OCI-LY7 (cell line): ENCODE data around the gene PIP5K1A. TPM values are rescaled to one million over a fixed set of nuclear protein-coding genes. Genes with fewer than 3 reads are reported as not detected.
A peak's percentile ranks its signal among the peaks of the same experiment; 100 is the strongest.

ENCODE experiments used
- BruUV-seq: library from RNA; stranded (reverse); fragments of 400-500 nt; replicated peaks from 2 replicates; lab custom pipeline; 2021; lab: Mats Ljungman, UMichigan
- CTCF ChIA-PET: fragments of 300-600 bp; sonication (Branson Sonifier 250); formaldehyde crosslinking; loops from one replicate; lab custom pipeline; 2022; ENCODE audit warnings: antibody characterized with exemption; ENCODE audit not compliant: unreplicated experiment; lab: Charles Lee
- POLR2A ChIA-PET: fragments of 300-600 bp; sonication (Branson Sonifier 250); formaldehyde crosslinking; loops from one replicate; lab custom pipeline; 2022; ENCODE audit warnings: antibody characterized with exemption; lab: Charles Lee
- DNase-seq: peaks from one replicate; pipeline ENCODE4 v3.0.0-alpha.2; 2015; ENCODE audit warnings: low spot score
- H2AFZ ChIP-seq: fragments of 200-600 bp; sonication (generic), shearing (Covaris generic); 2 replicates; pipeline ENCODE4 v1.6.1; 2014; ENCODE audit warnings: mild to moderate bottlenecking, antibody characterized with exemption, low read length, moderate library complexity
- H3K27ac ChIP-seq: fragments of 200-600 bp; sonication (generic); 2 replicates; pipeline ENCODE4 v1.5.1; 2014; ENCODE audit warnings: mixed run types, low read depth, mild to moderate bottlenecking, moderate library complexity, low read length, inconsistent platforms; ENCODE audit not compliant: poor library complexity, severe bottlenecking
- H3K36me3 ChIP-seq: fragments of 200-600 bp; sonication (generic); 2 replicates; pipeline ENCODE4 v1.6.1; 2014; ENCODE audit warnings: mild to moderate bottlenecking, antibody characterized with exemption, low read length, moderate library complexity, mixed read lengths; ENCODE audit not compliant: insufficient read depth
- H3K4me1 ChIP-seq: fragments of 200-600 bp; sonication (generic); 2 replicates; pipeline ENCODE4 v1.5.1; 2014; ENCODE audit warnings: mild to moderate bottlenecking, low read length; ENCODE audit not compliant: insufficient read depth, poor library complexity, severe bottlenecking
- H3K4me2 ChIP-seq: fragments of 200-600 bp; sonication (generic); 2 replicates; pipeline ENCODE4 v1.6.1; 2014; ENCODE audit warnings: mild to moderate bottlenecking, low read length
- H3K4me3 ChIP-seq: fragments of 200-600 bp; sonication (generic); 2 replicates; pipeline ENCODE4 v1.5.1; 2014; ENCODE audit warnings: mild to moderate bottlenecking, low read depth, low read length; ENCODE audit not compliant: poor library complexity, severe bottlenecking
- H3K79me2 ChIP-seq: fragments of 200-600 bp; sonication (generic); 2 replicates; pipeline ENCODE4 v1.6.1; 2016; ENCODE audit warnings: low read depth, mild to moderate bottlenecking, low read length, moderate library complexity, mixed read lengths; ENCODE audit not compliant: insufficient read depth
- H3K9me2 ChIP-seq: fragments of 200-600 bp; sonication (generic); 2 replicates; pipeline ENCODE4 v1.6.1; 2016; ENCODE audit warnings: mild to moderate bottlenecking, low read length, mixed read lengths; ENCODE audit not compliant: insufficient read depth
- H3K9me3 ChIP-seq: fragments of 200-600 bp; sonication (generic); 2 replicates; pipeline ENCODE4 v1.6.1; 2014; ENCODE audit warnings: mild to moderate bottlenecking, mixed run types, low read length, mixed read lengths
- H4K20me1 ChIP-seq: fragments of 200-600 bp; sonication (generic); 2 replicates; pipeline ENCODE4 v1.6.1; 2014; ENCODE audit warnings: mild to moderate bottlenecking, antibody characterized with exemption, low read length, moderate library complexity, mixed read lengths; ENCODE audit not compliant: insufficient read depth
- CTCF ChIP-seq: fragments of 200-600 bp; sonication (generic); conservative IDR thresholded peaks from 2 replicates; pipeline ENCODE4 v1.5.1; 2014; ENCODE audit warnings: mild to moderate bottlenecking, antibody characterized with exemption, low read length, moderate library complexity, mixed read lengths
- EZH2phosphoT487 ChIP-seq: fragments of 200-600 bp; sonication (generic); IDR thresholded peaks from 2 replicates; pipeline ENCODE4 v1.6.1; 2018; ENCODE audit warnings: low read depth, borderline replicate concordance, mild to moderate bottlenecking, mixed run types, antibody characterized with exemption, low read length, moderate library complexity, mixed read lengths
- intact Hi-C: fragments of 100-400 bp; cut with micrococcal nuclease; formaldehyde crosslinking; loops from one replicate; pipeline ENCODE4 v1.10.0; 2022; ENCODE audit not compliant: unreplicated experiment
- total RNA-seq, 2 experiments: library from RNA; depleted of rRNA in 1 of 2; stranded (reverse); fragments of >200 nt in 1 of 2; shearing (Covaris generic) in 1 of 2; gene quantifications; 2 replicates each; pipeline ENCODE4 v1.2.3, GENCODE V29; 2014 to 2022

PIP5K1A gene
- total RNA-seq, 2 experiments from 2014 or later: 50.5 to 85.3 TPM

DNA sequence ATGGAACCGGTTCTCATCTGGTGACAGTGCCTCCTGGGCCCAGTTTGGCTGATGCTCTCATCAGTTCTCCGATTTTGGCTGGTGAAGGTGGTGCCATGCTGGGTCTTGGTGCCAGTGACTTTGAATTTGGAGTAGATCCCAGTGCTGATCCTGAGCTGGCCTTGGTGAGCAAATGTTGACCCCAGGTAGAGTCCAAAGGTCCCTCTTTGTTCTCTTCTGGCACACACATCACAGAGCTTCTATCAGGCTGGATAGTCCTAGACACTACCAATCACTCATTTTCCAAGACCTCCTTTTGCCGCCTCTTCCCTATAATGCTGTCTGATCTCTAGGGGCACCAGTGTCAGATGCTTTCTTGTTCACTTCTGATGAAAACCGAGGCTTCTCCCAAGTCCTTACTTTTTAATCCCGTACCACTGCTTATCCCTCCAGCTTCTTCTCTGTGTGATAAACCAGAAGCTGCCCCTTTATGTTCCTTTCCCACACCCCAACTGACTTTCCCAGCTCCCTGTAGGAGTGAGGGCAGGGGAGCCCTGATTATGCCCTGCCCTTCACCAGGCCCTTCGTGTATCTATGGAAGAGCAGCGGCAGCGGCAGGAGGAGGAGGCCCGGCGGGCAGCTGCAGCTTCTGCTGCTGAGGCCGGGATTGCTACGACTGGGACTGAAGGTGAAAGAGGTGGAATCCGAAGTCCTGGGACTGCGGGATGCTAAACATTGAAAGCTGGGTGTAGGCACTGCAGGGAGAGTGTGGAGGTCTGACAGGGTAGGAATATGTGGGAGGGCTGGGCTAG lies 67.3 kb downstream of the PIP5K1A start:
- ChIA-PET CTCF (no interaction called here), POLR2A (interaction anchor here (1.9 kb wide), 1 partner anchor 11 kb away, joined by 5 read pairs; the partner anchor contains the start of gene PSMD4)
- Histone ChIP-seq H3K79me2 (no peaks in the 10 kb centered on the region), H4K20me1 (no peaks in the 10 kb centered on the region; the same call in 1 of the 2 replicates), H3K4me2 (no peak overlapping the region), H3K4me1 (no peaks in the 10 kb centered on the region), H3K9me3 (no peaks in the 10 kb centered on the region), H2AFZ (no peak overlapping the region), H3K9me2 (no peaks in the 10 kb centered on the region), H3K4me3 (no peak overlapping the region), H3K36me3 (peaks cover 74% of the 10 kb centered on the region), H3K27ac (no peak overlapping the region)
- intact Hi-C loops: no loop called here
- TF ChIP-seq CTCF (no peak), EZH2phosphoT487 (no peak)
- TSS peak; percentile 27 for BruUV-seq
- no peak for DNase-seq

DNA sequence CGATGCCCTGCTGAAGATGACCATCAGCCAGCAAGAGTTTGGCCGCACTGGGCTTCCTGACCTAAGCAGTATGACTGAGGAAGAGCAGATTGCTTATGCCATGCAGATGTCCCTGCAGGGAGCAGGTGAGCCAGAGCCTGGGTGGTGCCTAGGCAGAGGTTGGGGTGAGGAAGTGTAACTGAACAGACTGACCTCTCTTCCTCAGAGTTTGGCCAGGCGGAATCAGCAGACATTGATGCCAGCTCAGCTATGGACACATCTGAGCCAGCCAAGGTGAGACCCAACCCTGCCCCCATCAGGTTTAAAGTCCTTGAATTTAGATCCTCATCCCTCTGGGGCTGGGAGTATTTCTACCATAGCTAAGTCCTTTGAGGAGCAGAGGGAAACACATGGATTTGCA lies 68.0 kb downstream of the PIP5K1A start:
- intact Hi-C loops: no loop called here
- POLR2A ChIA-PET: interaction anchor here (1.9 kb wide), 1 partner anchor 11 kb away, joined by 5 read pairs; the partner anchor contains the start of gene PSMD4
- Histone ChIP-seq H3K4me3 (no peak overlapping the region), H3K79me2 (no peaks in the 10 kb centered on the region), H2AFZ (no peak overlapping the region), H3K9me3 (no peaks in the 10 kb centered on the region), H3K4me2 (no peak overlapping the region), H3K4me1 (no peaks in the 10 kb centered on the region), H3K9me2 (no peaks in the 10 kb centered on the region), H3K36me3 (peaks cover 74% of the 10 kb centered on the region), H3K27ac (no peak overlapping the region), H4K20me1 (no peaks in the 10 kb centered on the region; the same call in 1 of the 2 replicates)
- no TSS peak for BruUV-seq
- CTCF ChIA-PET: no interaction called here
- TF ChIP-seq CTCF (no peak), EZH2phosphoT487 (no peak)
- DNase-seq: no peak

DNA sequence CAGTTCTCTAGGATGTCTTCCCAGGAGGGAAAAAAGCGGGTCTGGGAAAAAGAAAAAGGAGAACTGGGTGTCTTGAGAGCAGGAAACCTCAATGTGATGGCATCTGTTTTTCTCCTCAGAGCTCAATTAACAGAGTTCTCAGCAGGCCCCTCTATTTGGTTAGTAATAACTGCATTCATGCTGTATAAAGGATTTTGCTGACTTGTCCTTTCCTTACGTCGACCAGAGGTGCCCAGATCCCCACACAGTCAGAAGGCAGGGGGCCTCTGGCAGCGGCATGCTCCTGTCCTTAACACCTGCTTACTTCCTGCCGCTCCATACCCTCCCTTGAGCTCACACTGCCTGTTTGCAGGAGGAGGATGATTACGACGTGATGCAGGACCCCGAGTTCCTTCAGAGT lies 68.5 kb downstream of the PIP5K1A start:
- Histone ChIP-seq H3K4me1 (no peaks in the 10 kb centered on the region), H3K4me2 (no peak overlapping the region), H4K20me1 (no peaks in the 10 kb centered on the region; the same call in 1 of the 2 replicates), H3K79me2 (no peaks in the 10 kb centered on the region), H3K9me3 (no peaks in the 10 kb centered on the region), H3K27ac (no peak overlapping the region), H3K36me3 (peaks cover 73% of the 10 kb centered on the region), H3K4me3 (no peak overlapping the region), H3K9me2 (no peaks in the 10 kb centered on the region), H2AFZ (no peak overlapping the region)
- CTCF ChIA-PET: no interaction called here
- intact Hi-C loops: no loop called here
- no peak for TF ChIP-seq CTCF
- TF ChIP-seq EZH2phosphoT487: no peak
- DNase-seq: no peak
- no TSS peak for BruUV-seq
- POLR2A ChIA-PET: interaction anchor here (0.6 kb wide), 1 partner anchor 85 kb away, joined by 3 read pairs; no protein-coding TSS in a partner anchor
